ENCODE data around the gene ARHGAP42. TPM values are rescaled to one million over a fixed set of nuclear protein-coding genes. Genes with fewer than 3 reads are reported as not detected.

Gene ARHGAP42
- total RNA-seq, 1 experiment from 2014 or later = 39.1 TPM

DNA sequence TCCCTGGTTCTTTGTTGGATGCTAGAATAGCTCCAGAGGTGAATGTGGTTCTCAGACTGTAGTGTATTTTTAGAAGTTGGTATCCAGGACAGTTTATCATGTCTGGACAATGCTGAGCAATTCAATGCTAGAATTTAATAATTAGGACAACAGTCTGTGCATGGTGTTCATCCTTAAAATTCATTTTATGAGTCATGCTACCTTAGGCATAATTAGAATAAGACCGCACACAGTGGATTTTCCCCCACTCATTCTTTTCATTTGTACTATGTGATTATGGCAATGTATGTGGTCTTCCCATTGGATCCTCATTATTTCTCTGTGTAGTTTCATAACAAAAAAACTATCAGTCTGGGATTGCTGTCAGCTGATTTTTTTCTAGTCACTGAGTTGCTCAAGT, 196.7 kb downstream of the ARHGAP42 start:
- H3K18ac ChIP-seq (ENCODE audit: insufficient read length, low read depth, low read length) = no peak overlapping the region
- H2BK120ac ChIP-seq (ENCODE audit: low read depth, low read length, poor library complexity, severe bottlenecking) = no peak overlapping the region
- no peak overlapping the region for H2BK15ac ChIP-seq (ENCODE audit: low read depth, low read length)
- no peaks in the 10 kb centered on the region for H3K79me1 ChIP-seq (ENCODE audit: insufficient read depth, low read depth, low read length, poor library complexity, severe bottlenecking)
- Mint-ChIP-seq H3K9me3 (peaks cover 12 to 15% of the 10 kb centered on the region in 2 experiments; a peak in 3 of 5 replicates), H3K27ac (no peak overlapping the region), H3K36me3 (ENCODE audit: insufficient read depth in 1 of 3, low read depth in 3 of 3) (peaks cover 10 to 25% (median 14%) of the 10 kb centered on the region in 3 experiments), H3K4me3 (no peak overlapping the region), H3K27me3 (ENCODE audit: low read depth) (no peaks in the 10 kb centered on the region), H3K4me1 (peaks cover 15 to 17% of the 10 kb centered on the region in 2 experiments)
- H3T11ph ChIP-seq (ENCODE audit: low read length) = no peak overlapping the region
- H2BK12ac ChIP-seq (ENCODE audit: insufficient read length, low read depth, low read length) = no peak overlapping the region
- H3K27ac ChIP-seq (ENCODE audit: insufficient read length, low read depth, low read length) = no peak overlapping the region
- no peak overlapping the region for H3K14ac ChIP-seq (ENCODE audit: insufficient read depth, low read length)
- H2AFZ ChIP-seq (ENCODE audit: low read length) = no peak overlapping the region
- no peaks in the 10 kb centered on the region for H4K20me1 ChIP-seq (ENCODE audit: control insufficient read depth, insufficient read depth, insufficient read length)
- TF ChIP-seq, protein P1, sequence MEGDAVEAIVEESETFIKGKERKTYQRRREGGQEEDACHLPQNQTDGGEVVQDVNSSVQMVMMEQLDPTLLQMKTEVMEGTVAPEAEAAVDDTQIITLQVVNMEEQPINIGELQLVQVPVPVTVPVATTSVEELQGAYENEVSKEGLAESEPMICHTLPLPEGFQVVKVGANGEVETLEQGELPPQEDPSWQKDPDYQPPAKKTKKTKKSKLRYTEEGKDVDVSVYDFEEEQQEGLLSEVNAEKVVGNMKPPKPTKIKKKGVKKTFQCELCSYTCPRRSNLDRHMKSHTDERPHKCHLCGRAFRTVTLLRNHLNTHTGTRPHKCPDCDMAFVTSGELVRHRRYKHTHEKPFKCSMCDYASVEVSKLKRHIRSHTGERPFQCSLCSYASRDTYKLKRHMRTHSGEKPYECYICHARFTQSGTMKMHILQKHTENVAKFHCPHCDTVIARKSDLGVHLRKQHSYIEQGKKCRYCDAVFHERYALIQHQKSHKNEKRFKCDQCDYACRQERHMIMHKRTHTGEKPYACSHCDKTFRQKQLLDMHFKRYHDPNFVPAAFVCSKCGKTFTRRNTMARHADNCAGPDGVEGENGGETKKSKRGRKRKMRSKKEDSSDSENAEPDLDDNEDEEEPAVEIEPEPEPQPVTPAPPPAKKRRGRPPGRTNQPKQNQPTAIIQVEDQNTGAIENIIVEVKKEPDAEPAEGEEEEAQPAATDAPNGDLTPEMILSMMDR (conservative IDR thresholded peaks at IDR 0.05) = no peak
- no peak overlapping the region for H2BK20ac ChIP-seq (ENCODE audit: low read depth, low read length, poor library complexity, severe bottlenecking)
- H3K4me2 ChIP-seq (ENCODE audit: insufficient read depth, insufficient read length, low read length) = no peak overlapping the region
- no peak overlapping the region for H3K56ac ChIP-seq (ENCODE audit: insufficient read length, low read depth, low read length)
- no CpG with 5 or more reads among the region's 1 CpG for WGBS (ENCODE audit: extremely low coverage, insufficient read length, low lambda C conversion rate)
- H3K23ac ChIP-seq (ENCODE audit: insufficient read length, low read depth, low read length) = no peak overlapping the region
- H3K9me3 ChIP-seq (ENCODE audit: control insufficient read depth, low read depth, low read length) = no peaks in the 10 kb centered on the region
- no peak overlapping the region for H4K8ac ChIP-seq (replicated peaks; ENCODE audit: insufficient read length, low read depth, low read length)
- H3K9ac ChIP-seq (ENCODE audit: extremely low read depth, insufficient read length, low read length) = no peak overlapping the region
- no peaks in the 10 kb centered on the region for H3K79me2 ChIP-seq (ENCODE audit: insufficient read depth, low read length)
- no peak overlapping the region for H4K5ac ChIP-seq (ENCODE audit: insufficient read length, low read depth, low read length)
- no peak overlapping the region for H2AK5ac ChIP-seq (ENCODE audit: insufficient read length, low read length)
- H4K91ac ChIP-seq (ENCODE audit: insufficient read length, low read depth, low read length) = no peak overlapping the region
- no peaks in the 10 kb centered on the region for H3K4me1 ChIP-seq (ENCODE audit: insufficient read depth, low read length)
- H3K23me2 ChIP-seq (ENCODE audit: insufficient read length, low read depth, low read length, poor library complexity, severe bottlenecking) = no peaks in the 10 kb centered on the region
- no peaks in the 10 kb centered on the region for H3K27me3 ChIP-seq (ENCODE audit: insufficient read depth, low read length)
- no peak overlapping the region for H3K4ac ChIP-seq (ENCODE audit: low read depth, low read length)
- DNase-seq = no peak
- no peak overlapping the region for H2BK5ac ChIP-seq (ENCODE audit: insufficient read length, low read length)

All from H9 (cell line).